ENCODE data around the gene AFTPH. TPM values are rescaled to one million over a fixed set of nuclear protein-coding genes. Genes with fewer than 3 reads are reported as not detected.

The AFTPH gene
- polyA plus RNA-seq, 1 of the 3 experiments (the other 2 are of a cell fraction), result 7.4 TPM

DNA sequence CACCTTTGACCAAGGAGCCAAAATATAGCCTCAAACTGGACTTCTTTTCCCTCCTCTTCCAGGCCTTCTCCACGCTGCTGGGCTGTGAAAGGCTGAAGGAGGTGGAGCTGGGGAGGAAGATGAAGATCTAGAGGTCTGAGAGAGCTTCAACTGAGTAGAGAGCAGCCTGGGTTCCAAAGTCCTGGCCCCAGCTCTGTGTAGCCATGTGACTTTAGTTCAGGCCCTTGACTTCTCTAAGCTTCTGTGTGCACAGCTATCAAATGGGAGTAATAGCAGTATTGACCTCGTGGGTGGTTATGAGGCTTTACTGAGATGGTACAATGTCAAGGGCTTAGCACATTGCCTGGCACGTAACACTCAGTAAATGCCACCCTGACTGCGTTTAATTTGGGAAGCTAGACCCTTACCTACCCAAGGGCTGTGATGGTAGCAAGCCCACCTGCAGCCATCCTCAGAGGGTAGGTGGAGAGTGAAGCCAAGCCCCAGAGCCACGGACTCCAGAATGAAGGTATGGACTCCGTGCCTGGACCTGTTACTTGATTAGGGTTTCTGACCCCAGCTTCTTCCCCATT is 91.2 kb downstream of the AFTPH start:
- no peak for DNase-seq
- Histone ChIP-seq H3K9ac (no peak overlapping the region), H3K4me2 (no peak overlapping the region), H3K79me2 (ENCODE audit: insufficient read depth) (no peaks in the 10 kb centered on the region), H3K9me2 (no peaks in the 10 kb centered on the region), H2AFZ (ENCODE audit: low read depth) (no peak overlapping the region), H3K27me3 (ENCODE audit: insufficient read depth) (no peaks in the 10 kb centered on the region; the same call in 1 of the 2 replicates), H3K36me3 (replicated peaks in 1 of 2; ENCODE audit: control insufficient read depth in 1 of 2, insufficient read depth in 2 of 2, low read length in 1 of 2) (no peaks in the 10 kb centered on the region), H3K4me1 (ENCODE audit: control insufficient read depth in 1 of 2, insufficient read depth in 2 of 2, low read depth in 1 of 2, low read length in 1 of 2) (peaks cover 0 to 6% of the 10 kb centered on the region in 2 experiments; a peak in 1 of 4 replicates), H4K20me1 (ENCODE audit: insufficient read depth) (no peaks in the 10 kb centered on the region), H3K4me3 (ENCODE audit: low read depth in 2 of 2, low read length in 1 of 2) (no peak overlapping the region), H3F3A (replicated peaks; ENCODE audit: insufficient read depth) (no peaks in the 10 kb centered on the region), H3K27ac (ENCODE audit: low read depth in 2 of 2, low read length in 1 of 2) (no peak overlapping the region), H3K9me3 (no peaks in the 10 kb centered on the region)
- POLR2A ChIA-PET, result no interaction called here
- TF ChIP-seq, protein P1, sequence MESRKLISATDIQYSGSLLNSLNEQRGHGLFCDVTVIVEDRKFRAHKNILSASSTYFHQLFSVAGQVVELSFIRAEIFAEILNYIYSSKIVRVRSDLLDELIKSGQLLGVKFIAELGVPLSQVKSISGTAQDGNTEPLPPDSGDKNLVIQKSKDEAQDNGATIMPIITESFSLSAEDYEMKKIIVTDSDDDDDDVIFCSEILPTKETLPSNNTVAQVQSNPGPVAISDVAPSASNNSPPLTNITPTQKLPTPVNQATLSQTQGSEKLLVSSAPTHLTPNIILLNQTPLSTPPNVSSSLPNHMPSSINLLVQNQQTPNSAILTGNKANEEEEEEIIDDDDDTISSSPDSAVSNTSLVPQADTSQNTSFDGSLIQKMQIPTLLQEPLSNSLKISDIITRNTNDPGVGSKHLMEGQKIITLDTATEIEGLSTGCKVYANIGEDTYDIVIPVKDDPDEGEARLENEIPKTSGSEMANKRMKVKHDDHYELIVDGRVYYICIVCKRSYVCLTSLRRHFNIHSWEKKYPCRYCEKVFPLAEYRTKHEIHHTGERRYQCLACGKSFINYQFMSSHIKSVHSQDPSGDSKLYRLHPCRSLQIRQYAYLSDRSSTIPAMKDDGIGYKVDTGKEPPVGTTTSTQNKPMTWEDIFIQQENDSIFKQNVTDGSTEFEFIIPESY (IDR thresholded peaks at IDR 0.05; ENCODE audit: borderline replicate concordance, low read depth), result no peak
- TF ChIP-seq TEAD4 (IDR thresholded peaks at IDR 0.05; ENCODE audit: borderline replicate concordance, insufficient read depth) (no peak), SIN3A (IDR thresholded peaks at IDR 0.05; ENCODE audit: borderline replicate concordance, low read depth, low read length) (no peak), GABPA (IDR thresholded peaks at IDR 0.05; ENCODE audit: low read depth) (no peak), MEF2A (IDR thresholded peaks at IDR 0.05; ENCODE audit: borderline replicate concordance, low read depth) (no peak), JUND (IDR thresholded peaks at IDR 0.05) (no peak), CHD2 (IDR thresholded peaks at IDR 0.05; ENCODE audit: low read length, partially characterized antibody) (no peak), GATA2 (CRISPR knock-in tag; IDR thresholded peaks at IDR 0.05) (no peak), EZH2phosphoT487 (IDR thresholded peaks at IDR 0.05; ENCODE audit: borderline replicate concordance, low read depth) (no peak), TCF12 (IDR thresholded peaks at IDR 0.05) (no peak), ELF1 (IDR thresholded peaks at IDR 0.05) (no peak), RFX5 (IDR thresholded peaks at IDR 0.05; ENCODE audit: low read length) (no peak)
- TF ChIP-seq, protein P2, sequence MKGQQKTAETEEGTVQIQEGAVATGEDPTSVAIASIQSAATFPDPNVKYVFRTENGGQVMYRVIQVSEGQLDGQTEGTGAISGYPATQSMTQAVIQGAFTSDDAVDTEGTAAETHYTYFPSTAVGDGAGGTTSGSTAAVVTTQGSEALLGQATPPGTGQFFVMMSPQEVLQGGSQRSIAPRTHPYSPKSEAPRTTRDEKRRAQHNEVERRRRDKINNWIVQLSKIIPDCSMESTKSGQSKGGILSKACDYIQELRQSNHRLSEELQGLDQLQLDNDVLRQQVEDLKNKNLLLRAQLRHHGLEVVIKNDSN (IDR thresholded peaks at IDR 0.05; ENCODE audit: borderline replicate concordance, low read depth), result no peak
- TF ChIP-seq, protein P3, sequence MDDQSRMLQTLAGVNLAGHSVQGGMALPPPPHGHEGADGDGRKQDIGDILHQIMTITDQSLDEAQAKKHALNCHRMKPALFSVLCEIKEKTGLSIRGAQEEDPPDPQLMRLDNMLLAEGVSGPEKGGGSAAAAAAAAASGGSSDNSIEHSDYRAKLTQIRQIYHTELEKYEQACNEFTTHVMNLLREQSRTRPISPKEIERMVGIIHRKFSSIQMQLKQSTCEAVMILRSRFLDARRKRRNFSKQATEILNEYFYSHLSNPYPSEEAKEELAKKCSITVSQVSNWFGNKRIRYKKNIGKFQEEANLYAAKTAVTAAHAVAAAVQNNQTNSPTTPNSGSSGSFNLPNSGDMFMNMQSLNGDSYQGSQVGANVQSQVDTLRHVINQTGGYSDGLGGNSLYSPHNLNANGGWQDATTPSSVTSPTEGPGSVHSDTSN (IDR thresholded peaks at IDR 0.05), result no peak
- TF ChIP-seq, protein P4, sequence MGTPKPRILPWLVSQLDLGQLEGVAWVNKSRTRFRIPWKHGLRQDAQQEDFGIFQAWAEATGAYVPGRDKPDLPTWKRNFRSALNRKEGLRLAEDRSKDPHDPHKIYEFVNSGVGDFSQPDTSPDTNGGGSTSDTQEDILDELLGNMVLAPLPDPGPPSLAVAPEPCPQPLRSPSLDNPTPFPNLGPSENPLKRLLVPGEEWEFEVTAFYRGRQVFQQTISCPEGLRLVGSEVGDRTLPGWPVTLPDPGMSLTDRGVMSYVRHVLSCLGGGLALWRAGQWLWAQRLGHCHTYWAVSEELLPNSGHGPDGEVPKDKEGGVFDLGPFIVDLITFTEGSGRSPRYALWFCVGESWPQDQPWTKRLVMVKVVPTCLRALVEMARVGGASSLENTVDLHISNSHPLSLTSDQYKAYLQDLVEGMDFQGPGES (IDR thresholded peaks at IDR 0.05; ENCODE audit: low read depth, low read length), result no peak
- TF ChIP-seq, protein P5, sequence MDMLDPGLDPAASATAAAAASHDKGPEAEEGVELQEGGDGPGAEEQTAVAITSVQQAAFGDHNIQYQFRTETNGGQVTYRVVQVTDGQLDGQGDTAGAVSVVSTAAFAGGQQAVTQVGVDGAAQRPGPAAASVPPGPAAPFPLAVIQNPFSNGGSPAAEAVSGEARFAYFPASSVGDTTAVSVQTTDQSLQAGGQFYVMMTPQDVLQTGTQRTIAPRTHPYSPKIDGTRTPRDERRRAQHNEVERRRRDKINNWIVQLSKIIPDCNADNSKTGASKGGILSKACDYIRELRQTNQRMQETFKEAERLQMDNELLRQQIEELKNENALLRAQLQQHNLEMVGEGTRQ (IDR thresholded peaks at IDR 0.05; ENCODE audit: borderline replicate concordance, low read depth, low read length), result no peak
- 86% methylated on average over 6 of the region's 6 CpGs for WGBS (ENCODE audit: low lambda C conversion rate)
- CTCF ChIA-PET, result interaction anchor here (0.6 to 3.5 kb wide), 9 partner anchors 18 to 287 kb away, joined by 3 to 16 read pairs (median 4); no protein-coding TSS in a partner anchor
